Sigmoid colon (tissue), 3 donors: ENCODE data around the gene PRICKLE4.

Experiments
- CTCF ChIP-seq, 4 experiments: fragments of 450-650 bp in 3 of 4; fragments of 200-600 bp in 1 of 4; IDR thresholded peaks; one replicate each; pipeline ENCODE4 v1.5.1; 2016 to 2019; ENCODE audit warnings: antibody characterized with exemption in 4 of 4, mild to moderate bottlenecking in 3 of 4, moderate library complexity in 2 of 4
- POLR2A ChIP-seq, 2 donors: fragments of 450-650 bp; IDR thresholded peaks; one replicate each; pipeline ENCODE4 v1.6.1; 2016; ENCODE audit warnings: antibody characterized with exemption in 2 of 2, mild to moderate bottlenecking in 2 of 2, moderate library complexity in 2 of 2

- TF ChIP-seq CTCF (IDR thresholded peaks at IDR 0.05) (no peak), POLR2A (IDR thresholded peaks at IDR 0.05) (no peak)
Measured at GRCh38 chr6:41789390-41789724, 8.8 kb downstream of the PRICKLE4 start.
